ENCODE results near the gene CYP21A2. TPM values are rescaled to one million over a fixed set of nuclear protein-coding genes. Genes with fewer than 3 reads are reported as not detected.

CYP21A2 gene
- total RNA-seq, 2 experiments from 2014 or later: 0.15 TPM; not detected in 1

DNA sequence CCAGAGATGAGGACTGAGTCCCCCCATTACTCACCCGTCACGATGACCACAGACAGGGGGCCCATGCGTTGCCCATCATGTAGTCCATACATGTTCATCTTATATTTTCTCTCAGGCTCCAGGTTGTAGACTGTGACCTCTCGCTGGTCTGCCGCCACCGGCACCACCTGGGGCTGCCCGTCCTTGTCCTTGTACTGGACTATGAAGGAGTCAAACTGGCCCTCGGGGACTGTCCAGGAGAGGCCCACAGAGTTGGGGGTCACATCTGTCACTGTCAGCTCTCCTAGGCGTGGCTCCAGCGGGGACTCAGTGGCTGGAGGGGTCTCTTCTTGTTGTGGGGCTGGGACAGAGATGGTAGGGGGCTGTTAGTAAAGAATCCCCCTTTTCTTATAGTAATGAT lies 35.4 kb downstream of the CYP21A2 start:
- no peaks in the 10 kb centered on the region for H3K9me3 Mint-ChIP-seq (ENCODE audit: low read depth)
- CTCF ChIA-PET: no interaction called here

DNA sequence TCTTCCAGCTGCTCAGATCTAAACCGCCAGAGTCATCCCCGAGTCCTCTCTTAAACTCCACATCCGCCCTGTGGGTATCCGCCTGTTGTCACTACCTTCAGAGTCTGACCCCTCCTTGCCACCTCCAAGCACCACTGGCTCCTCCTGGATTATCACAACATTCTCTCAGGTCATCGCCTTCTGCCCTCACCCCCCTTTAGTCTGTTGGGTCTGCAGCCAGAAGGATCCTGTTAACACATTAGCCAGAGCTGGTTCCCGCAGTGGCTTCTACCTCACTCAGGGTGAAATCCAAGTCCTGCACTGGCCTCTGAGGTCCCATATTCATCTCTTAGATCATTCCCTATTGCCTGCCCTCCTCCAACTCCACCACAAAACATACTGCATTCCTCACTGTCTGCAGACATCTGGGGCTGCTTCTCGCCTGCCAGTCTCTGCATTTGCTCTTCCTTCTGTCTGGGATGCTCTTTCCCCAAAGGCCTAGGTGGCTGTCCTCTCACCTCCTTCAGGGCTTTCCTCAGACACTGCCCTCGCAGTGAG lies 36.8 kb downstream of the CYP21A2 start:
- no peak for ATAC-seq
- no peaks in the 10 kb centered on the region for H3K4me1 Mint-ChIP-seq
- no peak overlapping the region for H3K27ac Mint-ChIP-seq
- no peak for DNase-seq
- H3K9me3 Mint-ChIP-seq (ENCODE audit: low read depth): no peaks in the 10 kb centered on the region
- no peaks in the 10 kb centered on the region for H3K36me3 Mint-ChIP-seq
- CTCF ChIA-PET: no interaction called here
- peaks cover 5% of the 10 kb centered on the region for H3K27me3 Mint-ChIP-seq
- H3K4me3 Mint-ChIP-seq: no peak overlapping the region

More for the DNA sequence above, 35.4 kb downstream of the CYP21A2 start:
- Mint-ChIP-seq H3K4me1 (no peaks in the 10 kb centered on the region), H3K36me3 (no peaks in the 10 kb centered on the region), H3K27ac (no peak overlapping the region), H3K4me3 (no peak overlapping the region), H3K27me3 (peaks cover 5% of the 10 kb centered on the region)
- DNase-seq (no peak), ATAC-seq (no peak)

DNA sequence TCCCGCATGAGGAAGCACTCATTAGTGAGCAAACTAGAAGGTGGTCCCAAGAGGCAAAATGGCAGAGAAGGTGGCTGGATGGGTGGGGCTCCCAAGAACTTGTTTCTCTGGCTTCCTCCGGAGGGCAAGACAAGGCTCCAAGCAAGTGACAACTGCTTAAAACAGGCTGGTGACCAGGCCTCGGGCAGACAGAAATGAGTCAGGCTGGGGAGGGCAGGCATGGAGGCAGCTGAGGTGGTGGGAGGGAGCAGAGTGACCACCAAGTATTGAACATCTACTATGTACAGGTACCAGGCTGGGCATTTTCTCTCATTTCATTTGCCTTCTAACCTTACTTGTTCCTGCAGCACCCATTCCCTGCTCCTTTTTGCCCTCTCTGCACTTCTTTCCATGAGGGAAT lies 37.6 kb downstream of the CYP21A2 start:
- H3K4me1 Mint-ChIP-seq: no peaks in the 10 kb centered on the region
- no peak overlapping the region for H3K27ac Mint-ChIP-seq
- no peaks in the 10 kb centered on the region for H3K9me3 Mint-ChIP-seq (ENCODE audit: low read depth)
- no peaks in the 10 kb centered on the region for H3K36me3 Mint-ChIP-seq
- no peak for DNase-seq
- peaks cover 5% of the 10 kb centered on the region for H3K27me3 Mint-ChIP-seq
- H3K4me3 Mint-ChIP-seq: no peak overlapping the region
- CTCF ChIA-PET: no interaction called here
- no peak for ATAC-seq

DNA sequence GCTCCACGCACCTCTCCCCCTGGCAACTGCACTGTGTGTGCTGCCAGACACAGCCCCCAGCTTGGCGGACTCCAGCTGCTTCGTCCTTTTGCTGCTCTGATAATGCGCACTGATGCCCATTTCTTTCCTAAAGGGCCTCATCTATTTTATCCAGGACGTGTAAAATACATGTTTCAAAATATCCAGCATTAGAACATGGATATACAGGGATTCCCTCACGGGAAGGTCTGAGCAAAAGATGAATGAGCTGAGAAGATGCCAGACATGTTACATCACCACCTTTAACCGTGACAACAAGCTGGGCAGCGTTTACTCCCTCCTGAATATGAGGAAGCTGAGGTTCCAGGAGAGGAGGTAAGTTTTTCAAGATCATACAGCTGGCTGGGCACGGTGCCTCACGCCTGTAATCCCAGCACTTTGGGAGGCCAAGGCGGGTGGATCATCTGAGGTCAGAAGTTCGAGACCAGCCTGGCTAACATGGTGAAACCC lies 38.1 kb downstream of the CYP21A2 start:
- Mint-ChIP-seq H3K4me1 (no peaks in the 10 kb centered on the region), H3K27me3 (peaks cover 5% of the 10 kb centered on the region), H3K27ac (no peak overlapping the region), H3K4me3 (no peak overlapping the region), H3K36me3 (no peaks in the 10 kb centered on the region), H3K9me3 (ENCODE audit: low read depth) (no peaks in the 10 kb centered on the region)
- ATAC-seq: no peak
- no peak for DNase-seq
- CTCF ChIA-PET: no interaction called here

DNA sequence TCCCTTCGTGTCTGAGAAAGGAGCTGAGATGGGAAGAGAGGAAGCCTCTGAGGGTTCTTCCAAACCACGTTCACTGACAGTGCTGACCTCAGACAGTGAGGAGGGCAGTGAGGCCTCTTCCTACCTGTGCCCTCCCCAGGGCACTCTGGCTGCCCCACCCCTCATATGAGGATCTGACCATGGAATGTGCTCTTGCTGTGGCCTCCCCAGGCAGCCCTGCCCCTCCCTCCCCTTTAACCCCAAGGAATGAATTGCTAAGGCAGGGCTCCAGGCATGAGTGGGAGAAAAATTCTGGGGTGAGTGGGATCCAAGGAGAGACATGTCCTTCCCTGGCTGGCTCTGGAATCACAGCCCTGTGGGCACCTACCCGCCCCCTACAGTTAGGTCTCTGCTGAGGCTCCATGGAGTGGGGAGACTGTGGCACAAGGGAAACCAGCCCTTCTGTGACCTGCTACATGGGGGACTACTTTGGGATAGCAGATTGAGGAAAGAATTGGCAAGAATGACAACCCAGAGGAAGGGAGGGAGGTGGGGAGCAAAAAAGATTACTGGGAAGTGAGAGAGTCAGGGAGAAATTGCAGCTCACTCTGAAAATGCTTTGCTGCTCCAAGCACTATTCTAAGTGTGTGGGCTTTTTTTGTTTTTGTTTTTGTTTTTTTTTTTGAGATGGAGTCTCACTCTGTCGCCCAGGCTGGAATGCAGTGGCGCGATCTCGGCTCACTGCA lies 41.5 kb downstream of the CYP21A2 start:
- no peak overlapping the region for H3K4me3 Mint-ChIP-seq
- no peaks in the 10 kb centered on the region for H3K4me1 Mint-ChIP-seq
- peaks cover 23% of the 10 kb centered on the region for H3K27me3 Mint-ChIP-seq
- ATAC-seq (no peak), DNase-seq (no peak)
- CTCF ChIA-PET: interaction anchor here (1.6 kb wide), 1 partner anchor 32 kb away, joined by 4 read pairs; no protein-coding TSS in a partner anchor
- no peaks in the 10 kb centered on the region for H3K36me3 Mint-ChIP-seq
- H3K27ac Mint-ChIP-seq: no peak overlapping the region
- H3K9me3 Mint-ChIP-seq (ENCODE audit: low read depth): no peaks in the 10 kb centered on the region

DNA sequence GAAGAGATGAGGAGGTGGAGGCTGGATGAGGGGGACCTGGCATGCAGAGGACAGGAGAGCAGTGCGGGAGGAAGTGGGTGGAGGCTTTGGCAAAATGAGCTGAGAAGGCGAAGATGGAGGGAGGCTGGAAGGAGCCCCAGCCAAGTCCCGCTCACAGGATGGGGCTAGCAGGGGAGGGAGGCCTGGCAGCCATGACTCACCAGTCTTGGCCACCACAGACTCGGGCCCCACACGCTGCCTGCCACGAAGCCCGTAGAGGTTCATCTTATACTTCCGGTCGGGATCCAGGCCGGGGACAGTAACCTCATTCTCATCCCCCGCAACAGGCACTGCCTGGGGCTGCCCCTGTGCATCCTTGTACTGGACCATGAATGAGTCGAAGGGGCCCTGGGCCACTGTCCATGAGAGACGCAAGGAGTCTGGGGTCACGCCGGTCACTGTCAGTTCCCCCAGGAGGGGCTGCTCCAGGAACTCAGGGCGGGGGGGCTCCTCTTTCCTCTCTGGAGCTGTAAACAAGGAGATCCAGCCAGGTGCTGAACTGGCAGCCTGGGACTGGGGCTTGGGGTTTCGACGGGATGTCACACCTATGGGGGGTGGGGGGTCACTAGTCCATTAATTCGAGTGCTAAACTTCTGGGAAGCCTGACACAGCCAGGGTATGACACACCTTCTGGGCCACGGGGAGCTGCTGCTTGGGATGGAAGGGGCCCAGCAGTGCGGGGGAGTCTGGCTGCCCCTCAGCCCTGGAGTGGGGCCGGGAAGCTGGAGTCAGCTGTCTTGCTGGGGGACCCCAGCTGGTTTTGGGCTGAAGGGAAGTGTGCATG lies 43.2 kb downstream of the CYP21A2 start:
- Mint-ChIP-seq H3K27ac (no peak overlapping the region), H3K4me3 (no peak overlapping the region), H3K36me3 (no peaks in the 10 kb centered on the region), H3K27me3 (peaks cover 31% of the 10 kb centered on the region), H3K9me3 (ENCODE audit: low read depth) (no peaks in the 10 kb centered on the region), H3K4me1 (peaks cover 6% of the 10 kb centered on the region)
- ATAC-seq (no peak), DNase-seq (no peak)
- CTCF ChIA-PET: interaction anchor here (0.6 kb wide), 1 partner anchor 11 kb away, joined by 3 read pairs; no protein-coding TSS in a partner anchor

DNA sequence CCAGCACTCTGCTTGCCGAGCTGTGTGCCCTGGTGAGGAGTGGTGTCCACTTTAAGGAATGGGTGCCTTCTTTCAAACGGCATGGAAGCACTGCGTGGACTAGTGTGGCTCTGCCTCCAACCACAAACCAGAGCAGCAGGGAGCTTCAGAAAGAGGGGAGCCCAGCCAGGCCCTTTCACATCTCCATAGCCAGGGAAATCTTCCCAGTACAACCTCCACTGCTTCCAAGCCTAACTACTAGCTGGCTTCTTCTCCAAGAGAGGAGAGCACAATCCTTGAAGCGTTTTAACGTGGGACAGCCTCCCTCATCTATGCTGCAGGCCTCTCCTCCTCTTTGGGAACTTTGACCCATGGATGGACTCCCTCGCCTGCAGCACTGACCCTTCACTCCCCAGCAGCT lies 44.3 kb downstream of the CYP21A2 start:
- Mint-ChIP-seq H3K36me3 (no peaks in the 10 kb centered on the region), H3K27ac (no peak overlapping the region), H3K4me3 (no peak overlapping the region), H3K4me1 (peaks cover 13% of the 10 kb centered on the region), H3K27me3 (peaks cover 38% of the 10 kb centered on the region), H3K9me3 (ENCODE audit: low read depth) (no peaks in the 10 kb centered on the region)
- no peak for ATAC-seq
- no peak for DNase-seq
- CTCF ChIA-PET: no interaction called here

DNA sequence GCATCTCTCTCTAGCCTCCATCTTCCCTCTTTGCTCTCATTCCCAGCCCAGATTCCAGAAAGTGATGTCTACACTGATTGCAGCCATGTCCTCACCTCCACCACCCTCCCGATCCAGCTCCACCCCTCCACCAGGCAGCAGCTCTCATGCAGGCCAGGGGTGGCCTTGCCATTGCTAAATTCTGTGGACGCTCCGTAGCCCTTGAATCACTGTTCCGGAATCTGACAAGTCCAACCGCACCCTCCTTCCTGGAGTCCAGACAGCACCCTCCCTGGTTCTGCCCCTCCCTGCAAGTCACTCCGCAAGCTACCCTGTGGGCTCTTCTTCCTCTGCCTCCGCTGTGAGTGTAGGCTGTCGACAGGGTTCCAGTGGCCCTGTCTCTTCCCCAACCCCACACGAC lies 44.7 kb downstream of the CYP21A2 start:
- no peak overlapping the region for H3K27ac Mint-ChIP-seq
- CTCF ChIA-PET: no interaction called here
- ATAC-seq: no peak
- DNase-seq: no peak
- H3K4me1 Mint-ChIP-seq: peaks cover 13% of the 10 kb centered on the region
- no peaks in the 10 kb centered on the region for H3K36me3 Mint-ChIP-seq
- H3K9me3 Mint-ChIP-seq (ENCODE audit: low read depth): no peaks in the 10 kb centered on the region
- H3K4me3 Mint-ChIP-seq: no peak overlapping the region
- H3K27me3 Mint-ChIP-seq: peaks cover 39% of the 10 kb centered on the region

DNA sequence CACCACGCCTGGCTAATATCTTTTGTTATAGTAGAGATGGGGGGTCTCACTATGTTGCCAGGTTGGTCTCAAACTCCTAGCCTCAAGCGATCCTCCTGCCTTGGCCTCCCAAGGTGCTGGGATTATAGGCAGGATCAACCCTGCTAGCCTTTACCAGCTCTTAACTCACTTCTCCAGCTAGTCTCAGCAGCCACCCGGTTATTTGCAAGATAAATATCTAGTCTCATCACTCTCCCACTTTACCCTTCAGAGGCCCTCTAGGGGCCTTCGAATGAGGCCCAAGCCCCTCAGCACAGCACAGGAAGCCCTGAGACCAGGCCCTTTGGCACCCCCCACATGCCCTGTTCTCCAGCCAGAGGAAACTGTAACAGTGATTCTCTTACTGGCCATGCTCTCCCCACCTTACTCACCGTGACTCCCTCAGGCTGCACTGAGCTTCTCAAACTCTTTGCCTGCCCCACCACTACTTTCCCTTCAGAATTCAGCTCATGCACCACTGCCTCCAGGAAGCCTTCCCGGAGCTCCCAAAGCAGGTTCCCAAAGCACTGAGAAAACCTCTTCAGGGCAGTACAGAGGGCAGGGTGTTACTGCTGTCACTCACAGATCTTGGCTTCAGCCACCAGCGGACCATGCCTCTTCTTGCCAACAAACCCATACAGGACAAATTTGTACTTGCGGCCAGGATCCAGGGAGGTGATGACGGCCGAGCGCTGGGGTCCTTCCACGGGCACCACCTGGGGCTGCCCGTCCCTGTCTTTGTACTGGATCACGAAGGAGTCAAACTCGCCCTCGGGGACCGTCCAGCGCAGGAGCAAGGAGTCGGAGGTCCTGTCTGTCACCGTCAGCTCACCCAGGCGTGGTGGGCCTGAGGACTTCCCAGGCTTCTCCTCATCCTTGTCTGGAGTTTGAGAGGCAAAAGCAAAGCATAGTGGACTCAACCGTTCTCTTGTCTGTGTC lies 45.9 kb downstream of the CYP21A2 start:
- H3K36me3 Mint-ChIP-seq: no peaks in the 10 kb centered on the region
- H3K27ac Mint-ChIP-seq: no peak overlapping the region
- no peaks in the 10 kb centered on the region for H3K9me3 Mint-ChIP-seq (ENCODE audit: low read depth)
- CTCF ChIA-PET: interaction anchor here (1.5 kb wide), 1 partner anchor 161 kb away, joined by 4 read pairs; no protein-coding TSS in a partner anchor
- DNase-seq (no peak), ATAC-seq (no peak)
- peaks cover 51% of the 10 kb centered on the region for H3K27me3 Mint-ChIP-seq
- peaks cover 13% of the 10 kb centered on the region for H3K4me1 Mint-ChIP-seq
- no peak overlapping the region for H3K4me3 Mint-ChIP-seq

DNA sequence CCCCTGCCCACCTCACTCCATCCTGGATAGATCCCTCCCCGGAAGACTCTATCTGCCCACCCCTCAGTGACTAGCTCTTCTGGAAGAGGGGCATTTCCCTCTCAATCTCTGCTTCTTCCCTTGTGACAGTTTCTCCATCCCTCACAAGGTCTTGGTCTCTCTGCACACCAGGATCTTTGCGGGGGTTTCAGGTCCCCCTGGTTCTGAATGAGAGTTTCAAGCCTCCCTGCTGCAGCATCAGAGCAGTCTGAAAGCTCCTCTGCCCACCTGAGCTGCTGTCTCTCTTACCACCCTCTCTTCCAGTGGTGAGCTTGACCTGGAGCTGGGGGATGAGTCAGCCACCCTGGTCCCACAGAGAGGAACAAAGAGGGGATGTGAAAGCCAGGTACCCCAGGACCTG lies 46.6 kb downstream of the CYP21A2 start:
- peaks cover 13% of the 10 kb centered on the region for H3K4me1 Mint-ChIP-seq
- no peaks in the 10 kb centered on the region for H3K9me3 Mint-ChIP-seq (ENCODE audit: low read depth)
- DNase-seq (no peak), ATAC-seq (no peak)
- peaks cover 58% of the 10 kb centered on the region for H3K27me3 Mint-ChIP-seq
- H3K36me3 Mint-ChIP-seq: no peaks in the 10 kb centered on the region
- no peak overlapping the region for H3K4me3 Mint-ChIP-seq
- CTCF ChIA-PET: interaction anchor here (1.5 kb wide), 1 partner anchor 160 kb away, joined by 4 read pairs; no protein-coding TSS in a partner anchor
- H3K27ac Mint-ChIP-seq: no peak overlapping the region

DNA sequence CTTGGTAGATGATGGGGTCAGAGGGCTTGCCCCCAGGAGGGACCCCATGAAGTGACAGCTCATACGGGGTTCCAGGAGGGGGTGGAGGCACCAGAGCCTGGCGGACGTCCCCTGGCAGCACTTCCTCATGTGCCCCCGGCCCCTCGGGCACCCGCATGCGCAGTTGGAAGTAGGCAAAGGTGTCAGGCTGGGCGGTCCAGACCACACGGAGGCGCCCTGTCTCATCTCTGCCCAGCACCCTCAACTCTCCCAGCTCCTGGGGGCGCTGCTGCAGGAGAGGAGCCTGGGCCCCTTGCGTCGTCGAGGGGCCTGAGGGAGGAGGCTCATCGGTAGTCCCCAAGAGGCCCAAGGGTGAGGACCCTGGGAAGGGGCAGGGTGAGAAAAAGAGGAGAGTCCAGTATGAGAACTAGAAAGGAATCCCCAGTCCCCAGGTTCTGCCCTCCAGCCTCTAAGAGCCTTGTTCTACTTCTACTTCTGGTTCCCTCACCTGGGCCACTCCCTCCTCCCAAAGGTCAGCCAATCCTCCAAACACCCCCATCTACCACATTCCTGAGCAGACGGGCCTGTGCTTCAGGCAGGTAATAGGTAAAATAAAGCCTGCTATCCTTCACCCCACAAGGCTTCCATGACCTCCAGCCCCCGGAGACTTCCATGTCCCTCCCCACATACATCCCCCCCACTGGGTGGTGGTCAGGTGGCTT lies 47.7 kb downstream of the CYP21A2 start:
- H3K4me1 Mint-ChIP-seq: peaks cover 13% of the 10 kb centered on the region
- no peak overlapping the region for H3K4me3 Mint-ChIP-seq
- ATAC-seq (no peak), DNase-seq (no peak)
- CTCF ChIA-PET: interaction anchor here (1.5 kb wide), 1 partner anchor 159 kb away, joined by 4 read pairs; no protein-coding TSS in a partner anchor
- H3K36me3 Mint-ChIP-seq: no peaks in the 10 kb centered on the region
- H3K27me3 Mint-ChIP-seq: peaks cover 68% of the 10 kb centered on the region
- H3K9me3 Mint-ChIP-seq (ENCODE audit: low read depth): no peaks in the 10 kb centered on the region
- H3K27ac Mint-ChIP-seq: no peak overlapping the region
